GM18909 (cell line): ENCODE measurements around the gene AUTS2.

ENCODE experiments used
- ATAC-seq: cut with Tn5 transposase; IDR thresholded peaks from one replicate; pipeline ENCODE4 v1.9.1; 2021; ENCODE audit warnings: mild to moderate bottlenecking; ENCODE audit not compliant: unreplicated experiment, poor library complexity

The AUTS2 gene

GRCh38 chr7:69652947-69653701, 54.8 kb downstream of the AUTS2 start:
- no peak for ATAC-seq

GRCh38 chr7:69653806-69654205, 55.5 kb downstream of the AUTS2 start:
- ATAC-seq = no peak

GRCh38 chr7:69654381-69654780, 56.1 kb downstream of the AUTS2 start:
- ATAC-seq = no peak

GRCh38 chr7:69654849-69655707, 56.8 kb downstream of the AUTS2 start:
- ATAC-seq = no peak

- ATAC-seq = no peak
These were observed 57.8 kb downstream of the AUTS2 start for GRCh38 chr7:69656077-69656476.

- no peak for ATAC-seq
These were observed 58.6 kb downstream of the AUTS2 start for GRCh38 chr7:69656890-69657289.

- ATAC-seq = no peak
These were observed 59.1 kb downstream of the AUTS2 start for GRCh38 chr7:69657331-69657730.

GRCh38 chr7:69657985-69658384, 59.7 kb downstream of the AUTS2 start:
- no peak for ATAC-seq

- ATAC-seq = no peak
These were observed 61.7 kb downstream of the AUTS2 start for GRCh38 chr7:69659983-69660382.

GRCh38 chr7:69661342-69661741, 63.1 kb downstream of the AUTS2 start:
- ATAC-seq = no peak

GRCh38 chr7:69663911-69664832, 65.9 kb downstream of the AUTS2 start:
- ATAC-seq = peak; percentile 74

GRCh38 chr7:69665369-69665768, 67.1 kb downstream of the AUTS2 start:
- no peak for ATAC-seq

- ATAC-seq = no peak
These were observed 70.1 kb downstream of the AUTS2 start for GRCh38 chr7:69668339-69668870.

GRCh38 chr7:69670701-69671100, 72.4 kb downstream of the AUTS2 start:
- no peak for ATAC-seq

GRCh38 chr7:69673074-69673473, 74.8 kb downstream of the AUTS2 start:
- ATAC-seq = no peak

GRCh38 chr7:69674701-69675182, 76.5 kb downstream of the AUTS2 start:
- ATAC-seq = peak; percentile 90

- no peak for ATAC-seq
These were observed 78.0 kb downstream of the AUTS2 start for GRCh38 chr7:69676247-69676646.

- ATAC-seq = no peak
These were observed 79.0 kb downstream of the AUTS2 start for GRCh38 chr7:69677054-69677852.

GRCh38 chr7:69677881-69678493, 79.7 kb downstream of the AUTS2 start:
- ATAC-seq = no peak
